Skin of body (tissue), 3 donors: ENCODE measurements around the gene ROR2. TPM values are rescaled to one million over a fixed set of nuclear protein-coding genes. Genes with fewer than 3 reads are reported as not detected.
"Not testable (repeated sequence)": the region's sequence is repeated elsewhere in the genome, so short reads cannot be mapped to it uniquely, and the experiment has no call there.

ENCODE experiments used
- DNase-seq: peaks from one replicate; lab custom pipeline; 2025; lab: John Stamatoyannopoulos, UW
- small RNA-seq: library from RNA; depleted of rRNA; stranded (forward); fragments of <200 nt; gene quantifications from one replicate; pipeline ENCODE3, GENCODE V24; 2014; ENCODE audit warnings: low replicate concordance
- total RNA-seq: library from RNA; depleted of rRNA; stranded (reverse); fragments of >200 nt; gene quantifications from one replicate; pipeline ENCODE4 v1.2.3, GENCODE V29; 2014

Gene ROR2
- total RNA-seq, 1 donor from 2014 or later = 12.0 TPM

GRCh38 chr9:91533382-91533781 is 416.6 kb downstream of the ROR2 start:
- no peak for DNase-seq

GRCh38 chr9:91532325-91532724 is 417.7 kb downstream of the ROR2 start:
- no peak for DNase-seq

- DNase-seq = no peak
Observed at GRCh38 chr9:91530829-91531228, 419.2 kb downstream of the ROR2 start.

- peak; percentile 45 for DNase-seq
Observed at GRCh38 chr9:91522481-91522880, 427.5 kb downstream of the ROR2 start.

GRCh38 chr9:91519520-91520277 is 430.3 kb downstream of the ROR2 start:
- DNase-seq = peak; percentile 29

- DNase-seq = no peak
Observed at GRCh38 chr9:91518462-91518861, 431.6 kb downstream of the ROR2 start.

- no peak for DNase-seq
Observed at GRCh38 chr9:91517801-91518200, 432.2 kb downstream of the ROR2 start.

GRCh38 chr9:91517332-91517731 is 432.7 kb downstream of the ROR2 start:
- DNase-seq = not testable (repeated sequence)

- DNase-seq = no peak
Observed at GRCh38 chr9:91516777-91517176, 433.3 kb downstream of the ROR2 start.

- no peak for DNase-seq
Observed at GRCh38 chr9:91516081-91516480, 433.9 kb downstream of the ROR2 start.

- peak; percentile 67 for DNase-seq
Observed at GRCh38 chr9:91515074-91515687, 434.8 kb downstream of the ROR2 start.

Small RNA genes lying within 50 kb of the gene (small RNA-seq; reads per million reads assigned to genes)
- not detected for gene MIR3910-1

Other genes starting within 250 kb of the ROR2 start
- 100 TPM for gene SPTLC1, start 165.2 kb upstream of the ROR2 start, total RNA-seq